Measurements from ENCODE around the gene ZNF276.
"Not testable (repeated sequence)": the region's sequence is repeated elsewhere in the genome, so short reads cannot be mapped to it uniquely, and the experiment has no call there.

The ZNF276 gene

GRCh38 chr16:89696670-89697128 is 24.6 kb upstream of the ZNF276 start:
- DNase-seq: no peak

- no peak for DNase-seq
Measured at GRCh38 chr16:89697161-89697615, 24.1 kb upstream of the ZNF276 start.

- no peak for DNase-seq
Measured at GRCh38 chr16:89697616-89698331, 23.6 kb upstream of the ZNF276 start.

- not testable (repeated sequence) for DNase-seq
Measured at GRCh38 chr16:89698717-89699116, 22.6 kb upstream of the ZNF276 start.

GRCh38 chr16:89699629-89700099 is 21.7 kb upstream of the ZNF276 start:
- DNase-seq: not testable (repeated sequence)

GRCh38 chr16:89700100-89700648 is 21.2 kb upstream of the ZNF276 start:
- peak; percentile 97 for DNase-seq

GRCh38 chr16:89700649-89701424 is 20.5 kb upstream of the ZNF276 start:
- peak; percentile 48 for DNase-seq

GRCh38 chr16:89701425-89702406 is 19.6 kb upstream of the ZNF276 start, which contains the start of gene SPATA2L:
Gene SPATA2L, minus strand, starts transcription at chr16:89701705. Its CDS starts 473 bp downstream, at chr16:89701232.
- DNase-seq: peak; percentile 98

GRCh38 chr16:89704281-89704680 is 17.1 kb upstream of the ZNF276 start:
- no peak for DNase-seq

- DNase-seq: no peak
Measured at GRCh38 chr16:89705006-89705405, 16.3 kb upstream of the ZNF276 start.

- no peak for DNase-seq
Measured at GRCh38 chr16:89706518-89707260, 14.6 kb upstream of the ZNF276 start.

- no peak for DNase-seq
Measured at GRCh38 chr16:89707695-89708094, 13.6 kb upstream of the ZNF276 start.

GRCh38 chr16:89708481-89708931 is 12.8 kb upstream of the ZNF276 start:
- DNase-seq: no peak

GRCh38 chr16:89709166-89709565 is 12.2 kb upstream of the ZNF276 start:
- DNase-seq: no peak

- no peak for DNase-seq
Measured at GRCh38 chr16:89709716-89710432, 11.5 kb upstream of the ZNF276 start.

GRCh38 chr16:89710709-89711564 is 10.4 kb upstream of the ZNF276 start:
- DNase-seq: no peak

GRCh38 chr16:89711601-89712273 is 9.6 kb upstream of the ZNF276 start:
- DNase-seq: peak; percentile 84

GRCh38 chr16:89712274-89712781 is 9.0 kb upstream of the ZNF276 start:
- DNase-seq: no peak

- no peak for DNase-seq
Measured at GRCh38 chr16:89716493-89716892, 4.8 kb upstream of the ZNF276 start.

Data from stimulated activated CD4-positive, alpha-beta T cell treated with anti-CD3 and anti-CD28 coated beads, Interleukin-4, amount 100 ng/mL, for 24 hours (primary cell).